HL-60 (cell line): ENCODE results near the gene DCTN2.

Experiments
- DNase-seq, 2 experiments: peaks; one replicate each; pipeline ENCODE4 v3.0.0-alpha.2; 2010 to 2020; ENCODE audit warnings: low read depth in 1 of 2, low spot score in 1 of 2
- H3K27ac ChIP-seq: fragments of 250-450 bp; sonication (Bioruptor Pico); replicated peaks from 2 replicates; pipeline ENCODE4 v1.5.1; 2020; ENCODE audit warnings: mild to moderate bottlenecking, moderate library complexity
- H3K27me3 ChIP-seq: fragments of 250-450 bp; sonication (Bioruptor Pico); 2 replicates; pipeline ENCODE4 v1.5.1; 2021; ENCODE audit warnings: mild to moderate bottlenecking, moderate library complexity; ENCODE audit not compliant: insufficient read depth, poor library complexity, severe bottlenecking
- H3K4me3 ChIP-seq: replicated peaks from 2 replicates; pipeline ENCODE4 v1.5.1; 2011; ENCODE audit warnings: mild to moderate bottlenecking, control low read depth, low read length; ENCODE audit not compliant: insufficient read depth
- GABPA ChIP-seq: IDR thresholded peaks from 2 replicates; pipeline ENCODE4 v1.6.1; 2012; ENCODE audit warnings: low read depth
- POLR2AphosphoS5 ChIP-seq: IDR thresholded peaks from 2 replicates; pipeline ENCODE4 v1.6.1; 2012; ENCODE audit warnings: low read depth
- SPI1 ChIP-seq: IDR thresholded peaks from 2 replicates; pipeline ENCODE4 v1.6.1; 2012; ENCODE audit warnings: low read depth, mild to moderate bottlenecking, borderline replicate concordance
- TF ChIP-seq, protein P1 (sequence below): IDR thresholded peaks from one replicate; pipeline ENCODE4 v1.5.1; 2011; ENCODE audit warnings: low read length, control low read depth, inconsistent platforms; ENCODE audit not compliant: insufficient read depth
- TF ChIP-seq, protein P2 (sequence below): IDR thresholded peaks from 2 replicates; pipeline ENCODE4 v1.6.1; 2012; ENCODE audit warnings: low read depth; ENCODE audit not compliant: insufficient replicate concordance

DCTN2 gene

GRCh38 chr12:57547288-57548012, 458 bp upstream of the DCTN2 start:
- no peak for DNase-seq
- no peak for TF ChIP-seq POLR2AphosphoS5
- TF ChIP-seq, protein P1, sequence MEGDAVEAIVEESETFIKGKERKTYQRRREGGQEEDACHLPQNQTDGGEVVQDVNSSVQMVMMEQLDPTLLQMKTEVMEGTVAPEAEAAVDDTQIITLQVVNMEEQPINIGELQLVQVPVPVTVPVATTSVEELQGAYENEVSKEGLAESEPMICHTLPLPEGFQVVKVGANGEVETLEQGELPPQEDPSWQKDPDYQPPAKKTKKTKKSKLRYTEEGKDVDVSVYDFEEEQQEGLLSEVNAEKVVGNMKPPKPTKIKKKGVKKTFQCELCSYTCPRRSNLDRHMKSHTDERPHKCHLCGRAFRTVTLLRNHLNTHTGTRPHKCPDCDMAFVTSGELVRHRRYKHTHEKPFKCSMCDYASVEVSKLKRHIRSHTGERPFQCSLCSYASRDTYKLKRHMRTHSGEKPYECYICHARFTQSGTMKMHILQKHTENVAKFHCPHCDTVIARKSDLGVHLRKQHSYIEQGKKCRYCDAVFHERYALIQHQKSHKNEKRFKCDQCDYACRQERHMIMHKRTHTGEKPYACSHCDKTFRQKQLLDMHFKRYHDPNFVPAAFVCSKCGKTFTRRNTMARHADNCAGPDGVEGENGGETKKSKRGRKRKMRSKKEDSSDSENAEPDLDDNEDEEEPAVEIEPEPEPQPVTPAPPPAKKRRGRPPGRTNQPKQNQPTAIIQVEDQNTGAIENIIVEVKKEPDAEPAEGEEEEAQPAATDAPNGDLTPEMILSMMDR, result no peak
- no peak for TF ChIP-seq GABPA
- TF ChIP-seq, protein P2, sequence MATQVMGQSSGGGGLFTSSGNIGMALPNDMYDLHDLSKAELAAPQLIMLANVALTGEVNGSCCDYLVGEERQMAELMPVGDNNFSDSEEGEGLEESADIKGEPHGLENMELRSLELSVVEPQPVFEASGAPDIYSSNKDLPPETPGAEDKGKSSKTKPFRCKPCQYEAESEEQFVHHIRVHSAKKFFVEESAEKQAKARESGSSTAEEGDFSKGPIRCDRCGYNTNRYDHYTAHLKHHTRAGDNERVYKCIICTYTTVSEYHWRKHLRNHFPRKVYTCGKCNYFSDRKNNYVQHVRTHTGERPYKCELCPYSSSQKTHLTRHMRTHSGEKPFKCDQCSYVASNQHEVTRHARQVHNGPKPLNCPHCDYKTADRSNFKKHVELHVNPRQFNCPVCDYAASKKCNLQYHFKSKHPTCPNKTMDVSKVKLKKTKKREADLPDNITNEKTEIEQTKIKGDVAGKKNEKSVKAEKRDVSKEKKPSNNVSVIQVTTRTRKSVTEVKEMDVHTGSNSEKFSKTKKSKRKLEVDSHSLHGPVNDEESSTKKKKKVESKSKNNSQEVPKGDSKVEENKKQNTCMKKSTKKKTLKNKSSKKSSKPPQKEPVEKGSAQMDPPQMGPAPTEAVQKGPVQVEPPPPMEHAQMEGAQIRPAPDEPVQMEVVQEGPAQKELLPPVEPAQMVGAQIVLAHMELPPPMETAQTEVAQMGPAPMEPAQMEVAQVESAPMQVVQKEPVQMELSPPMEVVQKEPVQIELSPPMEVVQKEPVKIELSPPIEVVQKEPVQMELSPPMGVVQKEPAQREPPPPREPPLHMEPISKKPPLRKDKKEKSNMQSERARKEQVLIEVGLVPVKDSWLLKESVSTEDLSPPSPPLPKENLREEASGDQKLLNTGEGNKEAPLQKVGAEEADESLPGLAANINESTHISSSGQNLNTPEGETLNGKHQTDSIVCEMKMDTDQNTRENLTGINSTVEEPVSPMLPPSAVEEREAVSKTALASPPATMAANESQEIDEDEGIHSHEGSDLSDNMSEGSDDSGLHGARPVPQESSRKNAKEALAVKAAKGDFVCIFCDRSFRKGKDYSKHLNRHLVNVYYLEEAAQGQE, result no peak
- TF ChIP-seq SPI1, result no peak
- Histone ChIP-seq H3K27me3 (peaks cover 11% of the 10 kb centered on the region), H3K4me3 (peak overlapping the region; percentile 82), H3K27ac (peak overlapping the region; percentile 34; the same call in 1 of the 2 replicates)

- Histone ChIP-seq H3K4me3 (peak overlapping the region; percentile 82), H3K27ac (peak overlapping the region; percentile 79; the same call in 1 of the 2 replicates), H3K27me3 (peaks cover 9% of the 10 kb centered on the region)
- no peak for TF ChIP-seq POLR2AphosphoS5
- TF ChIP-seq, protein P1, result no peak
- no peak for TF ChIP-seq SPI1
- no peak for TF ChIP-seq GABPA
- TF ChIP-seq, protein P2, result no peak
- no peak for DNase-seq
These were observed 1.1 kb downstream of the DCTN2 start for GRCh38 chr12:57545809-57546437.

DNA sequence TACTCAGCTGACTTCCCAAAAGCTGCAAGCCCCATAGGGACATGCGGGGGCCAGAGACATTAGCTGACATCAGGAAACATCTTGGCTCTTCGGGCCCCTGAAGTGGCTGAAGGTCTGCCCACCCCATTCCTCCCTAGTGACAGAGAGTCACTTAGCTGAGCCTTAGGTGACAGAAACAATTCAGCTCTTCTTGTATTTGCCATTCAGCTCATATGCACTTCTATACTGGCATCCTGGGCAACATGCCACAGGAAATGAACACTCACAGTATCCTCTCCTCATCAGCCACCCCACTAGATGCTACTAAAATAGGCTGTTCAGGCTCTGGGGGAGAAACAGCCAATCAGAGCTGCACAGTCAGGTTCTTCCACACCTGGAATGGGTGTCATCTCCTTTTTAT, 3.4 kb downstream of the DCTN2 start:
- H3K27ac ChIP-seq, result no peak overlapping the region
- no peaks in the 10 kb centered on the region for H3K27me3 ChIP-seq
- no peak overlapping the region for H3K4me3 ChIP-seq
- DNase-seq, result no peak
- TF ChIP-seq, protein P1, result no peak
- TF ChIP-seq, protein P2, result no peak
